HepG2 (cell line): ENCODE data around the gene TNNT1. TPM values are rescaled to one million over a fixed set of nuclear protein-coding genes. Genes with fewer than 3 reads are reported as not detected.

Source experiments
- AGO1 ChIP-seq: fragments of 200-400 bp; formaldehyde crosslinking; IDR thresholded peaks from 2 replicates; pipeline ENCODE4 v1.6.1; 2017; ENCODE audit warnings: mild to moderate bottlenecking, low read depth, low read length, moderate library complexity; ENCODE audit not compliant: poor library complexity, severe bottlenecking
- ASH2L ChIP-seq: fragments of 300-600, 200-600 bp; sonication (generic); IDR thresholded peaks from 2 replicates; pipeline ENCODE4 v1.7.0; 2017; ENCODE audit warnings: low read depth, mild to moderate bottlenecking, moderate library complexity, mixed read lengths, low read length; ENCODE audit not compliant: insufficient read length
- BRF2 ChIP-seq: sonication (generic); formaldehyde crosslinking; IDR thresholded peaks from 2 replicates; pipeline ENCODE4 v1.8.1; 2022; ENCODE audit warnings: mild to moderate bottlenecking, missing genetic modification reagents
- ELF3 ChIP-seq: IDR thresholded peaks from 2 replicates; pipeline ENCODE4 v1.6.1; 2016; ENCODE audit warnings: missing genetic modification reagents, missing compliant biosample characterization
- HES4 ChIP-seq: sonication (generic); formaldehyde crosslinking; IDR thresholded peaks from 2 replicates; pipeline ENCODE4 v1.9.0; 2021; ENCODE audit warnings: mild to moderate bottlenecking, missing genetic modification reagents, borderline replicate concordance
- ISL2 ChIP-seq: sonication (generic); formaldehyde crosslinking; IDR thresholded peaks from 2 replicates; pipeline ENCODE4 v1.5.0; 2020; ENCODE audit warnings: missing genetic modification reagents
- NCOA5 ChIP-seq: sonication (generic); formaldehyde crosslinking; IDR thresholded peaks from 2 replicates; pipeline ENCODE4 v1.4.0; 2020; ENCODE audit warnings: missing genetic modification reagents
- PHF5A ChIP-seq: IDR thresholded peaks from one replicate; pipeline ENCODE4 v1.6.1; 2018; ENCODE audit warnings: low read depth, missing genetic modification reagents; ENCODE audit not compliant: unreplicated experiment
- POLR2G ChIP-seq: fragments of 200-400 bp; formaldehyde crosslinking; IDR thresholded peaks from 2 replicates; pipeline ENCODE4 v1.6.1; 2018; ENCODE audit warnings: mild to moderate bottlenecking, low read depth, low read length, moderate library complexity
- PRDM10 ChIP-seq: sonication (generic); formaldehyde crosslinking; IDR thresholded peaks from 2 replicates; pipeline ENCODE4 v1.4.0; 2020; ENCODE audit warnings: low read depth, missing genetic modification reagents
- SIN3A ChIP-seq: IDR thresholded peaks from 2 replicates; pipeline ENCODE4 v1.6.1; 2011; ENCODE audit warnings: low read depth, mild to moderate bottlenecking, control low read depth, low read length, borderline replicate concordance
- SRF ChIP-seq: IDR thresholded peaks from 2 replicates; pipeline ENCODE4 v1.6.1; 2011; ENCODE audit warnings: mild to moderate bottlenecking, low read depth, low read length, moderate library complexity
- ZNF703 ChIP-seq: sonication (generic); formaldehyde crosslinking; IDR thresholded peaks from 2 replicates; pipeline ENCODE4 v1.5.1; 2020; ENCODE audit warnings: missing genetic modification reagents, mild to moderate bottlenecking, moderate library complexity, borderline replicate concordance
- ZNF75D ChIP-seq: sonication (generic); formaldehyde crosslinking; IDR thresholded peaks from 2 replicates; pipeline ENCODE4 v1.8.1; 2023; ENCODE audit warnings: missing genetic modification reagents, mild to moderate bottlenecking, borderline replicate concordance
- ZNF839 ChIP-seq: sonication (generic); formaldehyde crosslinking; IDR thresholded peaks from 2 replicates; pipeline ENCODE4 v1.4.0; 2020; ENCODE audit warnings: missing genetic modification reagents, mild to moderate bottlenecking, borderline replicate concordance
- polyA plus RNA-seq, 8 experiments: library from polyadenylated mRNA; depleted of rRNA in 3 of 8; stranded (reverse) in 7 of 8; unstranded in 1 of 8; fragments of >200 nt; fragmentation: Illumina TruSeq in 4 of 8; extraction: Trizol in 4 of 8; gene quantifications; 2 replicates each; pipeline versions ENCODE4 v1.2.1 to v1.2.3, GENCODE V29; 2011 to 2016; ENCODE audit warnings: low read depth in 4 of 8, missing spikeins in 1 of 8, mixed read lengths in 1 of 8; ENCODE audit not compliant: insufficient read depth in 1 of 8
- total RNA-seq, 5 experiments: library from RNA; depleted of rRNA; stranded (reverse); fragments of >200 nt; fragmentation: Illumina TruSeq; extraction: Trizol; gene quantifications; 2 replicates each; pipeline ENCODE4 v1.2.3, GENCODE V29; 2016; ENCODE audit warnings: low read depth in 1 of 5
- TF ChIP-seq, protein P1 (sequence below), 2 experiments: sonication (generic) in 1 of 2; formaldehyde crosslinking in 1 of 2; IDR thresholded peaks; 2 replicates each; pipeline versions ENCODE4 v1.4.0 to v1.6.1; 2018 to 2020; ENCODE audit warnings: missing genetic modification reagents in 2 of 2, borderline replicate concordance in 1 of 2, low read depth in 1 of 2, mild to moderate bottlenecking in 1 of 2, missing biosample characterization in 1 of 2
- TF ChIP-seq, protein P2 (sequence below): sonication (generic); formaldehyde crosslinking; IDR thresholded peaks from 2 replicates; pipeline ENCODE4 v1.4.0; 2020; ENCODE audit warnings: missing genetic modification reagents

TNNT1 gene
- total and polyA plus RNA-seq, 2 of the 13 experiments (the other 11 are each of a cell fraction or from before 2014, with no cell fraction given): 1.3 to 2.4 TPM

DNA sequence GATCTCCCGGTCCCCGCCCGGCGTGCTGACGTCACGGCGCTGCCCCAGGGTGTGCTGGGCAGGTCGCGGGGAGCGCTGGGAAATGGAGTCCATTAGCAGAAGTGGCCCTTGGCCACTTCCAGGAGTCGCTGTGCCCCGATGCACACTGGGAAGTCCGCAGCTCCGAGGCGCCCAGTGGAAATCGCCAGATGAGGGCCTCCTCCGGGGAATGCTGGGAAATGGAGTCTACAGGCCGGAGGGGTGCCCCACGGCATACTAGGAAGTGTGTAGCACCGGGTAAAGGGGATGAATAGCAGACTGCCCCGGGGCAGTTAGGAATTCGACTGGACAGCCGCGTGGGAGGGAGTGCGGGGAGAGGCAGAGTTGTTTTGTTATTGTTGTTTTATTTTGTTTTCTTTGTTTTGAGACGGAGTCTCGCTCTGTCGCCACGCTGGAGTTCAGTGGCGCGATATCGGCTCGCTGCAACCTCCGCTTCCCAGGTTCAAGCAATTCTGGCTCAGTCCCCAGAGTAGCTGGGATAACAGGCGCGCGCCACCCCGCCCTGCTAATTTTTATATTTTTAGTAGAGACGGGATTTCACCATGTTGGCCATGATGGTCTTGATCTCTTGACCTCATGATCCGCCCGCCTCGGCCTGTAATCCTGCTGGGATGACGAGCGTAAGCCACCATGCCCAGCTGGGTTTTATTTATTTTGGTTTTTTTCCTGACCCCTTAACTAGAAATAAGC, 31.2 kb downstream of the TNNT1 start (continued):
- TF ChIP-seq BRF2 (CRISPR knock-in tag) (no peak), PHF5A (CRISPR knock-in tag) (peak; percentile 64), ELF3 (CRISPR knock-in tag) (peak; percentile 63), PRDM10 (CRISPR knock-in tag) (0 out of 2 replicates have a peak, but pooled peaks have one; percentile 63), ISL2 (CRISPR knock-in tag) (peak; percentile 63; the same call in 1 of the 2 replicates), SRF (no peak), ZNF703 (CRISPR knock-in tag) (no peak), HES4 (CRISPR knock-in tag) (no peak), NCOA5 (CRISPR knock-in tag) (no peak), ZNF839 (CRISPR knock-in tag) (0 out of 2 replicates have a peak, but pooled peaks have one; percentile 24), AGO1 (no peak), POLR2G (peak; percentile 81), SIN3A (peak; percentile 55; the same call in 1 of the 2 replicates), ASH2L (peak; percentile 28), ZNF75D (CRISPR knock-in tag) (no peak)
- TF ChIP-seq, protein P1, sequence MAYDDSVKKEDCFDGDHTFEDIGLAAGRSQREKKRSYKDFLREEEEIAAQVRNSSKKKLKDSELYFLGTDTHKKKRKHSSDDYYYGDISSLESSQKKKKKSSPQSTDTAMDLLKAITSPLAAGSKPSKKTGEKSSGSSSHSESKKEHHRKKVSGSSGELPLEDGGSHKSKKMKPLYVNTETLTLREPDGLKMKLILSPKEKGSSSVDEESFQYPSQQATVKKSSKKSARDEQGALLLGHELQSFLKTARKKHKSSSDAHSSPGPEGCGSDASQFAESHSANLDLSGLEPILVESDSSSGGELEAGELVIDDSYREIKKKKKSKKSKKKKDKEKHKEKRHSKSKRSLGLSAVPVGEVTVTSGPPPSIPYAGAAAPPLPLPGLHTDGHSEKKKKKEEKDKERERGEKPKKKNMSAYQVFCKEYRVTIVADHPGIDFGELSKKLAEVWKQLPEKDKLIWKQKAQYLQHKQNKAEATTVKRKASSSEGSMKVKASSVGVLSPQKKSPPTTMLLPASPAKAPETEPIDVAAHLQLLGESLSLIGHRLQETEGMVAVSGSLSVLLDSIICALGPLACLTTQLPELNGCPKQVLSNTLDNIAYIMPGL (CRISPR knock-in tag; IDR thresholded peaks at IDR 0.05; ENCODE audit: borderline replicate concordance in 1 of 2, low read depth in 1 of 2): 0 out of 4 replicates have a peak, but pooled peaks of 1 of the 2 experiments have one; percentile 18
- TF ChIP-seq, protein P2, sequence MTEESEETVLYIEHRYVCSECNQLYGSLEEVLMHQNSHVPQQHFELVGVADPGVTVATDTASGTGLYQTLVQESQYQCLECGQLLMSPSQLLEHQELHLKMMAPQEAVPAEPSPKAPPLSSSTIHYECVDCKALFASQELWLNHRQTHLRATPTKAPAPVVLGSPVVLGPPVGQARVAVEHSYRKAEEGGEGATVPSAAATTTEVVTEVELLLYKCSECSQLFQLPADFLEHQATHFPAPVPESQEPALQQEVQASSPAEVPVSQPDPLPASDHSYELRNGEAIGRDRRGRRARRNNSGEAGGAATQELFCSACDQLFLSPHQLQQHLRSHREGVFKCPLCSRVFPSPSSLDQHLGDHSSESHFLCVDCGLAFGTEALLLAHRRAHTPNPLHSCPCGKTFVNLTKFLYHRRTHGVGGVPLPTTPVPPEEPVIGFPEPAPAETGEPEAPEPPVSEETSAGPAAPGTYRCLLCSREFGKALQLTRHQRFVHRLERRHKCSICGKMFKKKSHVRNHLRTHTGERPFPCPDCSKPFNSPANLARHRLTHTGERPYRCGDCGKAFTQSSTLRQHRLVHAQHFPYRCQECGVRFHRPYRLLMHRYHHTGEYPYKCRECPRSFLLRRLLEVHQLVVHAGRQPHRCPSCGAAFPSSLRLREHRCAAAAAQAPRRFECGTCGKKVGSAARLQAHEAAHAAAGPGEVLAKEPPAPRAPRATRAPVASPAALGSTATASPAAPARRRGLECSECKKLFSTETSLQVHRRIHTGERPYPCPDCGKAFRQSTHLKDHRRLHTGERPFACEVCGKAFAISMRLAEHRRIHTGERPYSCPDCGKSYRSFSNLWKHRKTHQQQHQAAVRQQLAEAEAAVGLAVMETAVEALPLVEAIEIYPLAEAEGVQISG (CRISPR knock-in tag): peak; percentile 87
